Activated CD4-positive, alpha-beta memory T cell treated with anti-CD3 and anti-CD28 coated beads, Interleukin-2, amount 10 ng/mL, durations not matched to agents 7 days and 5 days (primary cell): Measurements from ENCODE around the gene CFAP77. TPM values are rescaled to one million over a fixed set of nuclear protein-coding genes. Genes with fewer than 3 reads are reported as not detected.

Source experiments
- CTCF ChIA-PET: fragments of 350-600 bp; sonication (Branson Sonifier 250); formaldehyde crosslinking; loops from one replicate; lab custom pipeline; 2021; ENCODE audit warnings: antibody characterized with exemption, inconsistent platforms; lab: Charles Lee
- POLR2A ChIA-PET: fragments of 350-600 bp; sonication (Branson Sonifier 250); formaldehyde crosslinking; loops from one replicate; lab custom pipeline; 2021; ENCODE audit warnings: antibody characterized with exemption; lab: Charles Lee
- DNase-seq: peaks from one replicate; pipeline ENCODE4 v3.0.0-alpha.2; 2020
- H3K27ac Mint-ChIP-seq: one replicate; pipeline ENCODE4 v1.8.0; 2021; ENCODE audit warnings: mild to moderate bottlenecking, mixed read lengths
- H3K27me3 Mint-ChIP-seq: one replicate; pipeline ENCODE4 v1.8.0; 2021; ENCODE audit warnings: mixed read lengths
- H3K36me3 Mint-ChIP-seq: one replicate; pipeline ENCODE4 v1.8.0; 2021; ENCODE audit warnings: low read depth, mixed read lengths
- H3K4me1 Mint-ChIP-seq: one replicate; pipeline ENCODE4 v1.8.0; 2021; ENCODE audit warnings: mixed read lengths
- H3K4me3 Mint-ChIP-seq: one replicate; pipeline ENCODE4 v1.8.0; 2021; ENCODE audit warnings: mild to moderate bottlenecking, mixed read lengths
- H3K9me3 Mint-ChIP-seq: one replicate; pipeline ENCODE4 v1.8.0; 2021; ENCODE audit warnings: mixed read lengths
- total RNA-seq, 2 experiments: library from RNA; stranded (reverse); gene quantifications; one replicate each; pipeline ENCODE4 v1.2.3, GENCODE V29; 2021

Gene CFAP77
- total RNA-seq, 2 experiments from 2014 or later, result not detected

DNA sequence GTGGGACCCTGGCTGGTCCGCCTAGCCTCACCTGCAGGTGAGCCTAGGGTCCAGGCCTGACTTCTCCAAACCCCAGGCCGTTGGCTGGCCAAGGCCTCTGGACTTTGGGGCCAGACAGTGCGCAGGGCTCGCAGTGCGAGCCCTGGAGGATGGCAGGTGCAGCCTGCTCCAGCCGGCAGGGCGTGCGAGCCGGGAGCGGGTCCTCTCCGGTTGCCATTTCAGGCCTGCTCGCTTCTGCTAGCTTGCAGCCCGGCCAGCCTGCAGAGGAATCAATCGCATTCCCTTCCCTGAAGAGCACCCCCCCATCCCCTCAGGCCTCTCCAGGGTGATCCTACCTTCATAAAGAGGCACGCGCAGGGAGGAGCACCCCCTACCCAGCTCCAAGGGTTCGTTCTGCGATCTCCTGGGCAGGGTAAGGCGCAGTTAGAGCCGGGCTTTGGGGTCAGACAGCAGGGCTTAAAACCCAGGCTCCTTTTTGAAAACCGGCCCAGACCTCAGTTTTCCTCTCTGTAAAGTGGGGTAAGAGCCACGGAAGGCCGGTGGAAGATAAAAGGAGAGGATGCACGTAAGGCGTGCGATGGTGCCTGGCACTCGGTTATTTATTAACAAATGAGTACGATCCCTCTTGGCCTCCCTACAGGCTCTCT, 178.6 kb downstream of the CFAP77 start:
- H3K4me1 Mint-ChIP-seq, result peaks cover 2% of the 10 kb centered on the region
- H3K27me3 Mint-ChIP-seq, result peaks cover 69% of the 10 kb centered on the region
- DNase-seq, result no peak
- no peaks in the 10 kb centered on the region for H3K36me3 Mint-ChIP-seq
- POLR2A ChIA-PET, result no interaction called here
- H3K9me3 Mint-ChIP-seq, result no peaks in the 10 kb centered on the region
- no peak overlapping the region for H3K27ac Mint-ChIP-seq
- no peak overlapping the region for H3K4me3 Mint-ChIP-seq
- CTCF ChIA-PET, result no interaction called here

- no peak for DNase-seq
- ChIA-PET CTCF (no interaction called here), POLR2A (no interaction called here)
- Mint-ChIP-seq H3K4me3 (no peak overlapping the region), H3K9me3 (no peaks in the 10 kb centered on the region), H3K27ac (no peak overlapping the region), H3K27me3 (peaks cover 64% of the 10 kb centered on the region), H3K36me3 (no peaks in the 10 kb centered on the region), H3K4me1 (peaks cover 2% of the 10 kb centered on the region)
Measured at GRCh38 chr9:132589148-132590036, 179.4 kb downstream of the CFAP77 start.

GRCh38 chr9:132590037-132590317, 180.0 kb downstream of the CFAP77 start:
- H3K9me3 Mint-ChIP-seq, result no peaks in the 10 kb centered on the region
- ChIA-PET CTCF (no interaction called here), POLR2A (no interaction called here)
- H3K27ac Mint-ChIP-seq, result no peak overlapping the region
- no peaks in the 10 kb centered on the region for H3K36me3 Mint-ChIP-seq
- peaks cover 2% of the 10 kb centered on the region for H3K4me1 Mint-ChIP-seq
- no peak overlapping the region for H3K4me3 Mint-ChIP-seq
- DNase-seq, result no peak
- H3K27me3 Mint-ChIP-seq, result peaks cover 58% of the 10 kb centered on the region

DNA sequence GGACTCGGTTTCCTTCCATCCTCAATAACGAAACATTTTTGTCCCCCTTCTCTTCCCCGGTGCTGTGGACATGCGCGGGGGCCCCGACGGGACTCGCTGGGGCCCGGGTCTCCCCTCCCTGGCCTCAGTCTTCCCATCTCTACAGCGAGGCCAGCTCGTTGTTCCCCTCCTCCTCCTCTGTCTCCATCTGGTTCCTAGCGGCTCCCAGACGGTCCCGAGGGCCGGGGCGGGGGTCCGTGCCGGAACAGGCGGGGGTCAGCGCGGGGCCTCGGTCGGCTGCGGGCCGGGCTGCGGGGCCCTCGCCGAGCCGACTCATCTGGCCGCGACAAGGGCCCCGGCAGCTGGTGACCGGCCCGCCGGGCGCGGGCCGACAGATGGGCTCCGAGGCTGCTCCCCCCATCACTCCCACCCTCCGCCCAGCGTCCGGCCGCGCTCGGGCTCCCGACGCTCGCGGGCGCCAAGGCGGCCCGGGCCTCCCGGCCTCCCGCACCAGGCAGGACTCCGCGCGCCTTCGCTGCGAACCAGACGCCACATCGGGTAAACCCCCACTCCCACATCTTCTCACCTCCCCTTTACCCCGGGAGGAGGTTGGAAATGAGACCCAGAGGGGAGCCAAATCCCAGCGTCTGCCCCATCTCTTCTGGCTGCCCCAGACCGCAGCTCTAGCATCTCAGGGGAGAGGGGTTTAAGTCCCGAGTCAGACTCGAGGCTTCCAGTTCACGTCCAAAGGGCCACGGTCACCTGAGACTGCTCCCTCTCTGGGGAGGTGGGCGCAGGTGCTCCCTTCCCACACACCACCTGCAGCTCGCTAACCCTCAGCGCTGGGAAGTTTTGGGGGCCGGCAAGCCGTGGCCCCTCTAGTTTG, 180.5 kb downstream of the CFAP77 start:
- H3K4me3 Mint-ChIP-seq, result no peak overlapping the region
- peaks cover 53% of the 10 kb centered on the region for H3K27me3 Mint-ChIP-seq
- POLR2A ChIA-PET, result no interaction called here
- peaks cover 2% of the 10 kb centered on the region for H3K4me1 Mint-ChIP-seq
- no peaks in the 10 kb centered on the region for H3K9me3 Mint-ChIP-seq
- no peaks in the 10 kb centered on the region for H3K36me3 Mint-ChIP-seq
- H3K27ac Mint-ChIP-seq, result no peak overlapping the region
- CTCF ChIA-PET, result no interaction called here
- DNase-seq, result no peak

GRCh38 chr9:132591244-132591643, 181.2 kb downstream of the CFAP77 start:
- POLR2A ChIA-PET, result no interaction called here
- Mint-ChIP-seq H3K4me1 (no peaks in the 10 kb centered on the region), H3K4me3 (no peak overlapping the region), H3K36me3 (no peaks in the 10 kb centered on the region), H3K9me3 (no peaks in the 10 kb centered on the region), H3K27me3 (peaks cover 46% of the 10 kb centered on the region), H3K27ac (no peak overlapping the region)
- CTCF ChIA-PET, result no interaction called here
- no peak for DNase-seq

DNA sequence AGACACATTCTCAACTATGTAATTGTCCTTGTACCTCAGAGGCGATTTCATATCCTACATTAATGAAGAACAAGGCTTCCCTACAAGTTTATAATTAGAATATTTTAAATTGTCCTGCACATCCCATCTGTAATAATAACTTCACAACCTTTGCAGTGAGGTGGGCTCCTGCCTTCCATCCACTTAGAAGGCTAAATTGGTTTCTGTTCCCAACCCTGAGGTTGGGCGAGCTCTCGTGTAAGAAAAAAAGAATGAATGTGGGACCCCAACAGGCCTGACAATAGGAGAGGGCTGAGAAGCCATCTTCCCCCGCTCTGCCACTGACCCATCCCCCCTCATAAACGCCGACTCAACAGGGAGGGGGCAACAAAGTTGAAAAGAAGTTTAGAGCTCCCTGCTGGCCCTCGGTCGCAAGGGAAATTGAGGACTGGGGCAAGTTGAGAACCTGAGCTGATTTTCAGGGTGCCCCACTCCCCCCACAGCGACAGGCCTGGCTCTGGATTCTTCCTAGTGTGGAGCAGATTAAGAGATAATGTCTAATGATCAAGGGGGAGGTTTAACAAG, 181.8 kb downstream of the CFAP77 start:
- Mint-ChIP-seq H3K9me3 (no peaks in the 10 kb centered on the region), H3K4me1 (no peaks in the 10 kb centered on the region), H3K27me3 (peaks cover 40% of the 10 kb centered on the region), H3K27ac (no peak overlapping the region), H3K4me3 (no peak overlapping the region), H3K36me3 (no peaks in the 10 kb centered on the region)
- ChIA-PET POLR2A (no interaction called here), CTCF (no interaction called here)
- DNase-seq, result no peak

GRCh38 chr9:132592451-132592850, 182.4 kb downstream of the CFAP77 start:
- Mint-ChIP-seq H3K27ac (no peak overlapping the region), H3K36me3 (no peaks in the 10 kb centered on the region), H3K27me3 (peaks cover 37% of the 10 kb centered on the region), H3K4me1 (no peaks in the 10 kb centered on the region), H3K9me3 (no peaks in the 10 kb centered on the region), H3K4me3 (no peak overlapping the region)
- ChIA-PET POLR2A (no interaction called here), CTCF (no interaction called here)
- no peak for DNase-seq

GRCh38 chr9:132594412-132594811, 184.4 kb downstream of the CFAP77 start:
- Mint-ChIP-seq H3K27ac (no peak overlapping the region), H3K27me3 (peaks cover 21% of the 10 kb centered on the region), H3K9me3 (no peaks in the 10 kb centered on the region), H3K4me3 (no peak overlapping the region), H3K4me1 (no peaks in the 10 kb centered on the region), H3K36me3 (no peaks in the 10 kb centered on the region)
- DNase-seq, result no peak
- POLR2A ChIA-PET, result no interaction called here
- CTCF ChIA-PET, result no interaction called here

- H3K4me1 Mint-ChIP-seq, result no peaks in the 10 kb centered on the region
- no peaks in the 10 kb centered on the region for H3K36me3 Mint-ChIP-seq
- POLR2A ChIA-PET, result no interaction called here
- peaks cover 16% of the 10 kb centered on the region for H3K27me3 Mint-ChIP-seq
- CTCF ChIA-PET, result no interaction called here
- H3K9me3 Mint-ChIP-seq, result no peaks in the 10 kb centered on the region
- DNase-seq, result no peak
- H3K27ac Mint-ChIP-seq, result no peak overlapping the region
- no peak overlapping the region for H3K4me3 Mint-ChIP-seq
Measured at GRCh38 chr9:132595319-132595718, 185.3 kb downstream of the CFAP77 start.

GRCh38 chr9:132596200-132596599, 186.2 kb downstream of the CFAP77 start:
- Mint-ChIP-seq H3K27ac (no peak overlapping the region), H3K27me3 (peaks cover 10% of the 10 kb centered on the region), H3K4me3 (no peak overlapping the region), H3K9me3 (no peaks in the 10 kb centered on the region), H3K36me3 (no peaks in the 10 kb centered on the region), H3K4me1 (no peaks in the 10 kb centered on the region)
- CTCF ChIA-PET, result no interaction called here
- POLR2A ChIA-PET, result no interaction called here
- no peak for DNase-seq

DNA sequence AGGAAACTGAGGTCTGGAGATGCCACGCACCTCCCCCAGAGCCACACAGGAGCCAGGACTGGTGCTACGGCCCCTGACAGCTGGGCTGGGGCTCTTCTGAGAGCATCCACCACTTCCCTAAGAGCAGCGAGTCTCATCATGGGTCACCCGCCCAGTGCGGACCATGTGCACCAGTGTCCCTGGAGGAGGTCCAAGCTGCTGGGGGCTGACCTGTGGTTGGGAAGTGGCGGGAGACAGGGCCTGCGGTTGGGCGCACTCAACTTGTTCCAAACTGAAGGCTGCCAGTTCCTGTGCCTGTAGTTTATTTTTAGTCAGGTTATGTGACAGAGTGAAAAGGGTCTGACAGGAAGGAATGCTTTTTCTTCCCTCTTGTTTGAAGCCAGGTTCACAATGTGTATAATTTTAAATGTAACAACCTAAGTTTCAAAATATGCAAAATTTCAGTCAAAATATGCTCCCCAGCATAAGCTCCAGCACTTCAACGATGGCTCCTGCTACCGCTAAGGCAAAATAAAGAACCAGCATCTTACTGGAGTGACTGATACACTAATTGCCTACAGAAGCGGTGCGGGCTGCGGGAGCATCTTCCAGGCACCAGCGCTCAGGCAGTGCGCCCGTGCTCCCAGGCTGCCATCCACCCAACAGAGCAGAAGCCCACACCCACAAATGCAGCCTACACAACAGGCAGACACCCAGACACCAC, 187.2 kb downstream of the CFAP77 start:
- Mint-ChIP-seq H3K4me1 (peaks cover 4% of the 10 kb centered on the region), H3K9me3 (no peaks in the 10 kb centered on the region), H3K4me3 (no peak overlapping the region), H3K27ac (no peak overlapping the region), H3K36me3 (no peaks in the 10 kb centered on the region), H3K27me3 (peaks cover 2% of the 10 kb centered on the region)
- CTCF ChIA-PET, result no interaction called here
- DNase-seq, result no peak
- POLR2A ChIA-PET, result no interaction called here

DNA sequence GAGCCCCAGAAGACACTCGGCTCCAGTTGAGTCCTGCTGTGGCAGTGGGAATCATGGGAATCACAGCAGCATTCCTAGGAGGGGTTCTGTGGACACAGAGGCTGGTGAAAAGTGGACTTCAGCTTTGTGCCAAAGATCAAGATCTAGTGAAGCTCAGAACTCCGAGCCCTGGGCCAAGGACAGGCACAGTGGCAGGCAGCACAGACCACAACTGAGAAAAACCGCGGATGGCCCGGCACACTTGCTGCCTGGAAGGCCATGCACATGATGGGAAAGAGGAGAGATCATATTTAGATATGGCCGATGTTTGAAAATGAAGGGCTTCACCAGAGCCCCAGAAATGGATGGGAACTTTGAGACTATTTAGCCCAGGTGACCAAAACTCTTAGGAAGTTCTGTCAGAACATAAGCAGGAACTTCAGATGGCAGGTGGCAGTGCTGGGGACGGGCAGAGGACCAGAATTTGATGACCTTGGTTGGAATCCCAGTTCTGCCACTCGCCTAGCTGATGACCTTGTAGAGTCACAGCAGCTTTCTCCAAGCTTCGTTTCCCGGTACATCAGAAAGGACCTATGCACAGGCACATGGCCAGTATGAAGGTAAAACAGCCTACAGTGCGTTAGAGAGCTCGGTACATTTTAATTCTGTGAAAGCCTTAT, 190.4 kb downstream of the CFAP77 start:
- ChIA-PET POLR2A (interaction anchor here (1.2 kb wide), 1 partner anchor 14 kb away, joined by 4 read pairs; no protein-coding TSS in a partner anchor), CTCF (interaction anchor here (1.1 kb wide), 1 partner anchor 42 kb away, joined by 3 read pairs; no protein-coding TSS in a partner anchor)
- Mint-ChIP-seq H3K36me3 (peaks cover 3% of the 10 kb centered on the region), H3K9me3 (no peaks in the 10 kb centered on the region), H3K4me3 (no peak overlapping the region), H3K27me3 (no peaks in the 10 kb centered on the region), H3K4me1 (peaks cover 8% of the 10 kb centered on the region), H3K27ac (no peak overlapping the region)
- no peak for DNase-seq
